Adipose tissue (tissue), 3 donors: ENCODE results near the gene GALNTL6. TPM values are rescaled to one million over a fixed set of nuclear protein-coding genes. Genes with fewer than 3 reads are reported as not detected.
"Not testable (repeated sequence)": the region's sequence is repeated elsewhere in the genome, so short reads cannot be mapped to it uniquely, and the experiment has no call there.

Source experiments
- H3K27ac ChIP-seq: one replicate; pipeline ENCODE4 v1.5.1; 2013; ENCODE audit warnings: low read depth, low read length
- WGBS, 3 donors: extraction: QIAGEN DNeasy Blood & Tissue Kit; methylation state at CpG; one replicate each; pipeline ENCODE4 v1.1.7; 2013; 5-methylcytosine and 5-hydroxymethylcytosine counted together
- polyA plus RNA-seq, 3 donors: library from polyadenylated mRNA; stranded (reverse); fragments of 200-250 nt; gene quantifications; one replicate each; pipeline ENCODE4 v1.2.3, GENCODE V29; 2013
- donor health status: healthy with polysubstance abuse.
- donor health status: Bipolar disorder and iron deficiency.
- donor health status: healthy.

The GALNTL6 gene
- polyA plus RNA-seq, 3 donors = 0.01 to 0.56 (median 0.10) TPM

- 45 to 63% (median 62%) methylated on average over 4 of the region's 4 CpGs for WGBS, 3 donors
Observed at GRCh38 chr4:172721659-172722058, 908.5 kb downstream of the GALNTL6 start.

GRCh38 chr4:172725581-172725980 lies 912.4 kb downstream of the GALNTL6 start:
- WGBS, 3 donors = 17 to 48% (median 44%) methylated on average over 3 of the region's 3 CpGs
- no peak overlapping the region for H3K27ac ChIP-seq

More at GRCh38 chr4:172721659-172722058, 908.5 kb downstream of the GALNTL6 start:
- no peak overlapping the region for H3K27ac ChIP-seq

GRCh38 chr4:172726001-172726423 lies 912.8 kb downstream of the GALNTL6 start:
- 18 to 53% (median 39%) methylated on average over 15 of the region's 15 CpGs for WGBS, 3 donors
- H3K27ac ChIP-seq = no peak overlapping the region

GRCh38 chr4:172727631-172728030 lies 914.4 kb downstream of the GALNTL6 start:
- 95 to 100% (median 95%) methylated on average over 4 of the region's 4 CpGs for WGBS, 3 donors
- no peak overlapping the region for H3K27ac ChIP-seq

GRCh38 chr4:172733645-172734044 lies 920.4 kb downstream of the GALNTL6 start:
- WGBS, 3 donors = 94 to 96% (median 95%) methylated on average over 3 of the region's 3 CpGs
- not testable (repeated sequence) for H3K27ac ChIP-seq

DNA sequence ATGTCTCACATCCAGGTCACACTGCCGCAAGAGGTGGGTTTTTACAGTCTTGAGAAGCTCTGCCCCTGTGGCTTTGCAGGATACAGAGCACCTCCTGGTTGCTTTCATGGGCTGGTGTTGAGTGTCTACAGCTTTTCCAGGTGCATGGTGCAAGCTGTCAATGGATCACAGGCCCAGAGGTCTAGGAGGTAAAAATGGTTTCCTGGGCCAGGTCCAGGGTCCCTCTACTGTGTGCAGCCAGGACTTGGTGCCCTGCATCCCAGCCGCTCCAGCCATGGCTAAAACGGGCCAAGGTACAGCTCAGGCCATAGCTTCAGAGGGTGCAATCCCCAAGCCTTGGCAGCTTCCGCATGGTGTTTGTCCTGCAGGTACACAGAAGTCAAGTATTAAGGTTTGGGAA lies 921.4 kb downstream of the GALNTL6 start:
- 80 to 88% (median 84%) methylated on average over 4 of the region's 4 CpGs for WGBS, 3 donors
- H3K27ac ChIP-seq = no peak overlapping the region

- 83 to 85% (median 84%) methylated on average over 5 of the region's 5 CpGs for WGBS, 3 donors
Observed at GRCh38 chr4:172736046-172736445, 922.8 kb downstream of the GALNTL6 start.

GRCh38 chr4:172740434-172740833 lies 927.2 kb downstream of the GALNTL6 start:
- no peak overlapping the region for H3K27ac ChIP-seq
- 83 to 90% (median 85%) methylated on average over 1 of the region's 1 CpG for WGBS, 3 donors

More at GRCh38 chr4:172736046-172736445, 922.8 kb downstream of the GALNTL6 start:
- no peak overlapping the region for H3K27ac ChIP-seq

DNA sequence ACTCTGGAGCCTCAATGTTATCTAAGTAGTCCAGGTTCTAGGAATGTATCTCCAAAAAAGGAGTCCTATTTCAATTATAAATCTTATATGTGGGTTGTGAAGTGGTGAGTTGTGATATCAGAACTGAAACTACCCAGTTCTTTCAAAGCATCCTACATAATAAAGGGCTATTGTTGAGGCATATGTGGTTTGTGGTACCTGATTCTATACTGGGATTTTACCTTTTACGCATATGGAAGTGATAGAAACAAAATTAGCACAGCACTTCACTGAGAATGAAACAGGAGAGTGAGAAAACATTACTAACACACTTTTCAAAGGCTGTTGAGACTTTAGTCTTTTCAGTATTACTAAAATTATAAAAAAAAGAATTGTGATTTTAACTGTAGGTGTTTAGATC lies 937.7 kb downstream of the GALNTL6 start:
- 76 to 92% (median 83%) methylated on average over 1 of the region's 1 CpG for WGBS, 3 donors
- H3K27ac ChIP-seq = no peak overlapping the region

- H3K27ac ChIP-seq = no peak overlapping the region
- WGBS, 3 donors = 67 to 77% (median 74%) methylated on average over 2 of the region's 2 CpGs
Observed at GRCh38 chr4:172751550-172751949, 938.3 kb downstream of the GALNTL6 start.

GRCh38 chr4:172758586-172759340 lies 945.6 kb downstream of the GALNTL6 start:
- WGBS, 3 donors = 59 to 67% (median 66%) methylated on average over 2 of the region's 2 CpGs

GRCh38 chr4:172760512-172760911 lies 947.3 kb downstream of the GALNTL6 start:
- no peak overlapping the region for H3K27ac ChIP-seq
- 86 to 92% (median 88%) methylated on average over 6 of the region's 6 CpGs for WGBS, 3 donors

More at GRCh38 chr4:172758586-172759340, 945.6 kb downstream of the GALNTL6 start:
- no peak overlapping the region for H3K27ac ChIP-seq

GRCh38 chr4:172762895-172763294 lies 949.7 kb downstream of the GALNTL6 start:
- 53 to 71% (median 67%) methylated on average over 4 of the region's 4 CpGs for WGBS, 3 donors
- H3K27ac ChIP-seq = no peak overlapping the region

DNA sequence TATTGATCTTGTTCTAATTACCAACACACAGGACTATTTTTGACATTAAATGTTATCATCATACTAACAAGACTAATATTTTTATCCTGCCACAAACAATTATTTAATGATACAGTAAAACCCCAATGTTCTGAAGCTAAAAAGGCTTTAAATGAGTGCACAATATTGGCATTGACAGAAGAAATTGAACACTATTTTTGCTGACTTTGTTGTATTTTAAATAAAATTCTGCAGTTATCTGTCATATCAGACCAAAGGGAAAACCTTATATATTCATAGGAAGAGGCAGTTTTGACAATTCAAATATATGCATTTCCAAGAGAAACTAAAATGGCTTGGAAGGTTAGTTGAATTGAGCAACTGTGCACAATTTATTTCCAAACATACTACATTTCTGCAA lies 957.6 kb downstream of the GALNTL6 start:
- no peak overlapping the region for H3K27ac ChIP-seq

GRCh38 chr4:172772781-172773180 lies 959.6 kb downstream of the GALNTL6 start:
- WGBS, 3 donors = 83% methylated on average over 5 of the region's 5 CpGs

DNA sequence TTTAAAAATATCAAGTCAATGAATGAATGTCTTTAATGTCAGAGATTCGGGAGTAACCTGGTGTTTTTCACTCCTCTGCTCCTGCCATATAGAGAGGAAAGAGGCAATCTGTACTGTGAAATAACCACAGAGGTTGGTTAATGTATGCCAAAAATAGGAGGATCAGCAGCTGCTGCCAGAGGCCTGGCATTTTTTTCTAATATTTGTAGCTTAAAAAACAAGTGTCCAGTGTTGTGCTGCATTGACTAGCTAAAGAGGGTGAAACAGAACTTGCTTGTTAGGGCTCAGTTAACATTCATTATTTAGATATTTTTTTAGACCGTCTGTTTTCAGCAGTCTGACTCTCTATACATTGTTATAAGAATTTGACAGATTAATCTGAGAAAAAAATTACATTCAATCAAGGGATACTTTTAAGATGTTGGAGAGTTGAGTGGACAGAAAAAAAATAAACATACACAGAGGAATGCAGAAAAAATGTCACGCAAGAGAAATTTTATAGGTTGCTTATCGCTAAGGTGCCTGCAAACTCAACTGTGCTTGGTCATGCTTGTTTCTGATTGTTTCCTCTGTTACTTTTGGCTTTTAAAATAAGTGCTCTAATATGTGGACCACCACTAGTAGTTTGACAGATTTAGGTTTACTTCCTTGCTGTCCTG lies 963.1 kb downstream of the GALNTL6 start:
- WGBS, 3 donors = 51 to 68% (median 64%) methylated on average over 4 of the region's 4 CpGs
- no peak overlapping the region for H3K27ac ChIP-seq

More at GRCh38 chr4:172772781-172773180, 959.6 kb downstream of the GALNTL6 start:
- no peak overlapping the region for H3K27ac ChIP-seq

DNA sequence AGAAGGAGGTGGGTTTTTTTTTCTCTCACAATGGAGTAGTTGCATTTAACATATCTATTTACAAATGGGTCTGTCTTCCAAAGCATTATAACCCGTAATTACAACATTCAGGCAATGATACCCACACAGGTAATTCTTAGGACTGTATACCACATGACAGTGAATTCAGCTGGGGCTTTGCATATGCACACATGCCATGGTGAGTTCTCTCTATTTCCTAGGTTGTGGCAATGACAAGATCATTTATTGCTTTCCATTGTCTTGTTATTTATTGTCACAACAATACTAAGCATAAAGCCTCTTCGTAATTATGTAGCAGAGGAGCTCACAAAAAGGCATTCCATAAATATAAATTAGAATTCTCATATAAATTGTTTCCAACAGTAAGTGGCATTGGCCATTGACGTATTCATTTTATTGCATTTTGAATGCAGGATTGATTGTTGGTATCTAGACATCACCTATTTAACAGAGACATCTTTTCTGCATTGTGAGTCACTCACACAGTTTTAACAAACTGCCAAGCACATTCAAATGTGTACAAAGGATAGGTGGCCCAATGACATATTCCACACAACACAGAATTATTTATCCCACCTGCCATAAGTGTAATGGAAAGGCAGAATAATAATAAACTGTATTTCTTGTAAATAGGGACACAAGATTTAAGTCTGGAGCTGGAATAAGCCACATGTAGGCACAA lies 964.7 kb downstream of the GALNTL6 start:
- WGBS, 3 donors = 70 to 79% (median 75%) methylated on average over 3 of the region's 3 CpGs

GRCh38 chr4:172778583-172778982 lies 965.4 kb downstream of the GALNTL6 start:
- H3K27ac ChIP-seq = no peak overlapping the region
- WGBS, 3 donors = 38 to 63% (median 40%) methylated on average over 6 of the region's 6 CpGs

More for the DNA sequence above, 964.7 kb downstream of the GALNTL6 start:
- no peak overlapping the region for H3K27ac ChIP-seq

- WGBS, 3 donors = 42 to 56% (median 55%) methylated on average over 3 of the region's 3 CpGs
- H3K27ac ChIP-seq = no peak overlapping the region
Observed at GRCh38 chr4:172780566-172781081, 967.4 kb downstream of the GALNTL6 start.
